Neural progenitor cell (in vitro differentiated cells): ENCODE data around the gene ADD3.

ENCODE experiments used
- EZH2 ChIP-seq: fragments of 200-600 bp; sonication (generic); IDR thresholded peaks from 2 replicates; pipeline ENCODE4 v1.6.1; 2017; ENCODE audit warnings: antibody characterized with exemption, mild to moderate bottlenecking, moderate library complexity
- EZH2phosphoT487 ChIP-seq: fragments of 200-600 bp; sonication (generic); IDR thresholded peaks from 2 replicates; pipeline ENCODE4 v1.6.1; 2017; ENCODE audit warnings: antibody characterized with exemption
- TF ChIP-seq, protein P1 (sequence below): fragments of 200-600 bp; sonication (generic); IDR thresholded peaks from 2 replicates; pipeline ENCODE4 v1.5.1; 2017; ENCODE audit warnings: antibody characterized with exemption, mild to moderate bottlenecking

DNA sequence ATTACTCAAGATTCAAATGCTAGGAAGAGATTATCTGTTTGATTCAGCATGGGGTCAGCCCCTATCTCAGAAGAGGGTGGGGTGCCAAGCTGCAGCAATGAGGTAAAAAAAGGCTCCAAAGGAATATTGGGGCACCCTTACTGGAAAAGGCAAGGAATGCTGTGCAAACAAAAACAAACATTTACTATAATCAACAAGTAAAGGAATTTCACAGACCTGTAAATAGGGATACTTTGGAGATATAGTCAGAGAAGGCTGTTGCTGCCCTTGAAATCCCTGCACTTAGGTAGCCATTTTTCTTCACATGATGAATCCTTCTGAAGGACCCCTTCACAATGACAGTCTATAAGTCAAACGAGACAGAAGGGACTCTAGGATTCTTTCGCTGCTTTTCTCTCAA is 10.6 kb upstream of the ADD3 start:
- TF ChIP-seq, protein P1, sequence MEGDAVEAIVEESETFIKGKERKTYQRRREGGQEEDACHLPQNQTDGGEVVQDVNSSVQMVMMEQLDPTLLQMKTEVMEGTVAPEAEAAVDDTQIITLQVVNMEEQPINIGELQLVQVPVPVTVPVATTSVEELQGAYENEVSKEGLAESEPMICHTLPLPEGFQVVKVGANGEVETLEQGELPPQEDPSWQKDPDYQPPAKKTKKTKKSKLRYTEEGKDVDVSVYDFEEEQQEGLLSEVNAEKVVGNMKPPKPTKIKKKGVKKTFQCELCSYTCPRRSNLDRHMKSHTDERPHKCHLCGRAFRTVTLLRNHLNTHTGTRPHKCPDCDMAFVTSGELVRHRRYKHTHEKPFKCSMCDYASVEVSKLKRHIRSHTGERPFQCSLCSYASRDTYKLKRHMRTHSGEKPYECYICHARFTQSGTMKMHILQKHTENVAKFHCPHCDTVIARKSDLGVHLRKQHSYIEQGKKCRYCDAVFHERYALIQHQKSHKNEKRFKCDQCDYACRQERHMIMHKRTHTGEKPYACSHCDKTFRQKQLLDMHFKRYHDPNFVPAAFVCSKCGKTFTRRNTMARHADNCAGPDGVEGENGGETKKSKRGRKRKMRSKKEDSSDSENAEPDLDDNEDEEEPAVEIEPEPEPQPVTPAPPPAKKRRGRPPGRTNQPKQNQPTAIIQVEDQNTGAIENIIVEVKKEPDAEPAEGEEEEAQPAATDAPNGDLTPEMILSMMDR = no peak
- TF ChIP-seq EZH2 = no peak
- no peak for TF ChIP-seq EZH2phosphoT487
